ENCODE data around the gene SLC41A1. TPM values are rescaled to one million over a fixed set of nuclear protein-coding genes. Genes with fewer than 3 reads are reported as not detected.

SLC41A1 gene
- total RNA-seq, 3 donors from 2014 or later, result 32.2 to 36.6 (median 32.4) TPM

DNA sequence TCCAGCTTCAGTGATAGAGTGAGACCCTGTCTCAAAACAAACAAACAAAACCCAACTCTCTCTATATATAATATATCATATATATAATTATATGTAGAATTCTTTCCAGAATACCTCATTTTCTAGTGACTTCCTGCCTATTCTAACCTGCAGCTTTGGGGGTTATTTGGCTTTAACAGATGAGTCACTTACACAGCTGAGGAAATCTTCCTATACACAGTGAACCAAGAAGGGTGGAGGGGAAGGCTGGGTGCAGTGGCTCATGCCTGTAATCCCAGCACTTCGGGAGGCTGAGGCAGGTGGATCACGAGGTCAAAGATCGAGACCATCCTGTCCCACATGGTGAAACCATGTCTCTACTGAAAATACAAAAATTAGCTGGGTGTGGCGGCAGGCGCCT lies 47.0 kb downstream of the SLC41A1 start:
- no peak for DNase-seq
- Mint-ChIP-seq H3K36me3 (ENCODE audit: insufficient read depth) (peaks cover 14% of the 10 kb centered on the region), H3K9me3 (no peaks in the 10 kb centered on the region), H3K27me3 (ENCODE audit: low read depth) (no peaks in the 10 kb centered on the region), H3K4me1 (ENCODE audit: low read depth) (peaks cover 16% of the 10 kb centered on the region), H3K4me3 (no peak overlapping the region)
- peak in 1 of 2 donors; percentile 43 for ATAC-seq

DNA sequence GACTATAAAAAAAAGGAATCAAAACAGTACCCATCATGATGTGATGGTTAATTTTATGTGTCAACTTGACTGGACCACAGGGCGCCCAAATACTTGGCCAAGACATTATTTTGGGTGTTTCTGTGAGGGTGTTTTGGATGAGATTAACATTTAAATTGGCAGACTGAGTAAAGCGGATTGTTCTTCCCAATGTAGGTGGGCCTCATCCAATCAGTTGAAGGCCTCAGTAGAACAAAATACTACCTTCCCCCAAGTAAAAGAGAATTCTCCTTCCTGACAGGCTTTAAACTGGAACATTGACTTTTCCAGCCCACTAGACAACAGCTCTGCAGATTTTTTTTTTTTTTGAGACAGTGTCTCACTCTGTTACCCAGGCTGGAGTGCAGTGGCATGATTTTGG lies 48.4 kb downstream of the SLC41A1 start:
- Mint-ChIP-seq H3K4me1 (ENCODE audit: low read depth) (peaks cover 7% of the 10 kb centered on the region), H3K36me3 (ENCODE audit: insufficient read depth) (peaks cover 9% of the 10 kb centered on the region), H3K9me3 (no peaks in the 10 kb centered on the region), H3K4me3 (no peak overlapping the region), H3K27me3 (ENCODE audit: low read depth) (no peaks in the 10 kb centered on the region)
- ATAC-seq (no peak), DNase-seq (no peak)

DNA sequence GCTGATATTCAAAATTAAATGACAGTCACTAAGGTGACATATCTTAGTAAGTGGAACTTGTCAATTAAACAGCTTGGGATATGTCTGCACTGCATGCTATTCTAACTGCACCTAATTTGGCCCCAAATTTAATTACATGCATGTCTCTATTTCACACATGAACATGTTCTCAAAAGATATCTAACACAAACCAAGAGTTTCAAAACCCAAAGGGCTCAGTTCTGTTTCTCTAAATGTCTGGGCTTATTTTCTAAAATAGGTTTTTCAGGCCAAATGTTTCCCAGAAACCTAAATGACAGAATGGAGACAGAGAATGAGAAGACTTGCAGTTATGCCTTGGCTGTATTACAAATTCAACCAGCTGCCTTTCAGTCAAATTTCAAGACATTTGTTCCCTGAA lies 49.0 kb downstream of the SLC41A1 start:
- no peaks in the 10 kb centered on the region for H3K27me3 Mint-ChIP-seq (ENCODE audit: low read depth)
- peaks cover 6% of the 10 kb centered on the region for H3K4me1 Mint-ChIP-seq (ENCODE audit: low read depth)
- no peaks in the 10 kb centered on the region for H3K9me3 Mint-ChIP-seq
- DNase-seq (no peak), ATAC-seq (peak in 1 of 2 donors; percentile 54)
- no peak overlapping the region for H3K4me3 Mint-ChIP-seq
- H3K36me3 Mint-ChIP-seq (ENCODE audit: insufficient read depth), result peaks cover 7% of the 10 kb centered on the region

DNA sequence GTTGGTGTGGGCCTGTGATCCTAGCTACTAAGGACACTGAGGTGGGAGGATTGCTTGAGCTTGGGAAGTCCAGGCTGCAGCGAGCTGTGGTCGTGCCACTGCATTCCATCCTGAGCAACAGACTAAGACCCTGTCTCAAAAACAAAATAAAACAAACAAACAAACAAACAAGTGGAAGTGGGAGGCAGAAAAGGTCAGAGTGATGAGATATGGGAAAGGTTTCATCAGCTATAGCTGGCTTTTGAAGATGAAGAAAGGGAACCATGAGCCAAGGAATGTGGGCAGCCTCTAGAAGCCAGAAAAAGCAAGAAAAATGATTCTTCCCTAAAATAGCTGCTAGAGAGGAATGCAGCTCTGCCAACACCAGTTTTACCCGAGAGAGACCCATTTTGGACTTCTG lies 52.4 kb downstream of the SLC41A1 start:
- no peaks in the 10 kb centered on the region for H3K27me3 Mint-ChIP-seq (ENCODE audit: low read depth)
- no peak for DNase-seq
- H3K36me3 Mint-ChIP-seq (ENCODE audit: insufficient read depth), result peaks cover 6% of the 10 kb centered on the region
- no peak for ATAC-seq
- H3K4me1 Mint-ChIP-seq (ENCODE audit: low read depth), result peaks cover 2% of the 10 kb centered on the region
- H3K9me3 Mint-ChIP-seq, result no peaks in the 10 kb centered on the region
- H3K4me3 Mint-ChIP-seq, result no peak overlapping the region

DNA sequence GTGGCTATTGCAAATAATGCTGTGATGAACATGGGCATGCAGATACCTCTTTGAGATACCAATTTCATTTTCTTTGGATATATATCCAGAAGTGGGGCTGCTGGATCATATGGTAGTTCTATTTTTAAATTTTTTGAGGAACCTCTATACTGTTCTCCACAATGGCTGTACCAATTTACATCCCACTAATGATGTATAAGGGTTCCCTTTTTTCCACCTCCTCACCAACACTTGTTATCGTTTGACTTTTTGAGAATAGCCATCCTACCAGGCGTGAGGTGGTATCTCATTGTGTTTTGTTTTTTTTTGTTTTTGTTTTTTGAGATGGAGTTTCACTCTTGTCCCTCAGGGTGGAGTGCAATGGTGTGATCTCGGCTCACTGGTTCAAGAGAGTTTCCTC lies 56.4 kb downstream of the SLC41A1 start:
- ATAC-seq (no peak), DNase-seq (no peak)
- Mint-ChIP-seq H3K9me3 (no peaks in the 10 kb centered on the region), H3K27me3 (ENCODE audit: low read depth) (no peaks in the 10 kb centered on the region), H3K4me3 (no peak overlapping the region), H3K36me3 (ENCODE audit: insufficient read depth) (peaks cover 4% of the 10 kb centered on the region), H3K4me1 (ENCODE audit: low read depth) (no peaks in the 10 kb centered on the region)

DNA sequence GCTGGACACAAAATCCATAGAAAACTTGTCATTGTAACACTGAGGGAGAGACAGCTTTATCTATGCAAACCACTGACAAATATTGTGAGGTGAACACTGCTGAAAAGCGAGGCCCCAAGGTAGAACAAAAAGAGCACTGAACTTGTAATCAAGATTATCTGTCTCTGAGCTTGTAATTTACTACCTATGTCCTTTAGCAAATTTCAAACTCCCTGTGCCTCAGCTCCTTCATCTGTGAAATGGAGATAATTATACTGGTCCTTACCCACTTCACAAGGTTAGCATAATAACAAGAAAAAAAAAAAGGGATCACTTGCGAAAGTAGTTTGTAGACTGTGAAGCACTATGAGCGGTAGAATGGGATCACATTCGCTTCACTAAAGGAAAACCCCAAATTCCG lies 58.1 kb downstream of the SLC41A1 start:
- no peaks in the 10 kb centered on the region for H3K9me3 Mint-ChIP-seq
- peaks cover 4% of the 10 kb centered on the region for H3K36me3 Mint-ChIP-seq (ENCODE audit: insufficient read depth)
- H3K4me3 Mint-ChIP-seq, result no peak overlapping the region
- H3K4me1 Mint-ChIP-seq (ENCODE audit: low read depth), result peaks cover 8% of the 10 kb centered on the region
- H3K27me3 Mint-ChIP-seq (ENCODE audit: low read depth), result no peaks in the 10 kb centered on the region
- ATAC-seq, result no peak
- DNase-seq, result no peak

DNA sequence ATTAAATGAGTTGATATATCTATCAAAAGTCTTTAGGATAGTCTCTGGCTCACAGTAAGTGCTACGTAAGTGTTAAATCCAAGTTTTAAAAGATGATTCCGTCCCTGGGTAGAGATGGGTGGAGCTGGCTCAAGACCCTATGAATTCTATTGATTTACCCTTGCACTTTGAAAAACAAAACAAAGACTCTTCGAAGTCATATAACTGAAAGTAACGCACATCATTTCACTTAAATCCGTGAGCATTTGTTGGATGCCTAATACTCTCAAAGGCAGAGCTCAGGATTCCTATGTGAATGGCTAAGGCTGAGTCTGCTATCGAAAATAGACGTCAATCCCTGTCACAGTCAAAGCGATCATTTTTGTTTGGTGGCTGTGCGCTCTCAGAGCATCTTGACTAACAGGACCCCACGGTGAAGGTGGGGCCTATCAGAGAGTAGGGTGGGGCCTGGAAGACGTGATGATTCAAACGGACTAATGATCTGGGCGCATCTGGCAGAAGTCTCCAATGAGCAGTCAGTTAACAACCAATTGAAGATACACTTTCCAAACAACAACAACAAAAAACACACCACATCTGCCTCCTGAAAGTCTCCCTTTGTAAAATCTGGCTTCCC lies 61.9 kb downstream of the SLC41A1 start:
- Mint-ChIP-seq H3K4me3 (peak overlapping the region; percentile 89), H3K9me3 (no peaks in the 10 kb centered on the region), H3K4me1 (ENCODE audit: low read depth) (peaks cover 28% of the 10 kb centered on the region), H3K27me3 (ENCODE audit: low read depth) (no peaks in the 10 kb centered on the region), H3K36me3 (ENCODE audit: insufficient read depth) (no peaks in the 10 kb centered on the region)
- DNase-seq, result no peak
- ATAC-seq, result no peak

DNA sequence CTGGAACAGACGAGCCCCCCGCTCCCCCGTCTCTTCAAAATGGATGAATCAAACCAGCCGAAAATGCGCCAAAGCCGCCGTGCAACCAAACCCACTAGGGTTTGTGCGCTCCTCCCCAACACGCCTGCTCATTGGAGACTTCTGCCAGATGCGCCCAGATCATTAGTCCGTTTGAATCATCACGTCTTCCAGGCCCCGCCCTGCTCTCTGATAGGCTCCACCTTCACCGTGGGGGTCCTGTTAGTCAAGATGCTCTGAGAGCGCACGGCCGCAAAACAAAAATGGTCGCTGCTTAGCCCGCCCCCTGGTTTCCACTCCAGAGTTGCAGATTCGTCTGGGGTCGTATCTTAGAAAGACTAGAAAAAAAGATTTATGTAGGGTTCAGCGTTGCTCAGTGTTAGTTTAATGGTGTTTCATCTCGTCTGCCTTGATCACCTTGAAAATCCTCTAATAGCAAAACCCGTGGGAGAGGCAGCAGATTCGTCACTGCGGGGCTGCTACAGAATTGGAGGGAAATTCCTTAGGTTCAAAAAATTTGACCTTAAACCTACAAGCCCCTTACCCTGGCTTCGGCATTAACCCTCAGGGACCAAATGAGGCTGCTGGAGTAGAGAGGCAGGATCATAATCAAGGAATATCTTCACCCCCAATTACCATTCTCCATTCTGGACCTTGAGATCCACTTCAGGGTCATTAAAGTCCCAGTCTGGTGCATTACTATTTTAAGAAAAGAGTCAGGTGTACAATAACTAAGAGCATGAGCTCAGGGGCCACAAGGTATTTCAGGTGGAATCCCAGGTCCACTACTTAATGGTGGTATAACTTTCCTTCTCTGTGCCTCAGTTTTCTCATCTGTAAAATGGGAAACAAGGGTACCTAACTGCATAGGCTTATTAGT lies 62.6 kb downstream of the SLC41A1 start, which contains the start of gene NUCKS1:
TSS of gene NUCKS1 (minus strand) at position 45 of the 898 bp plus-strand sequence. CDS start 209 bp downstream, outside the sequence.
- DNase-seq (peak; percentile 93), ATAC-seq (peak; percentile 85 to 86)
- H3K36me3 Mint-ChIP-seq (ENCODE audit: insufficient read depth), result no peaks in the 10 kb centered on the region
- H3K27me3 Mint-ChIP-seq (ENCODE audit: low read depth), result no peaks in the 10 kb centered on the region
- no peaks in the 10 kb centered on the region for H3K9me3 Mint-ChIP-seq
- H3K4me3 Mint-ChIP-seq, result peak within 1 kb of the TSS; percentile 94
- H3K4me1 Mint-ChIP-seq (ENCODE audit: low read depth), result peaks cover 31% of the 10 kb centered on the region

DNA sequence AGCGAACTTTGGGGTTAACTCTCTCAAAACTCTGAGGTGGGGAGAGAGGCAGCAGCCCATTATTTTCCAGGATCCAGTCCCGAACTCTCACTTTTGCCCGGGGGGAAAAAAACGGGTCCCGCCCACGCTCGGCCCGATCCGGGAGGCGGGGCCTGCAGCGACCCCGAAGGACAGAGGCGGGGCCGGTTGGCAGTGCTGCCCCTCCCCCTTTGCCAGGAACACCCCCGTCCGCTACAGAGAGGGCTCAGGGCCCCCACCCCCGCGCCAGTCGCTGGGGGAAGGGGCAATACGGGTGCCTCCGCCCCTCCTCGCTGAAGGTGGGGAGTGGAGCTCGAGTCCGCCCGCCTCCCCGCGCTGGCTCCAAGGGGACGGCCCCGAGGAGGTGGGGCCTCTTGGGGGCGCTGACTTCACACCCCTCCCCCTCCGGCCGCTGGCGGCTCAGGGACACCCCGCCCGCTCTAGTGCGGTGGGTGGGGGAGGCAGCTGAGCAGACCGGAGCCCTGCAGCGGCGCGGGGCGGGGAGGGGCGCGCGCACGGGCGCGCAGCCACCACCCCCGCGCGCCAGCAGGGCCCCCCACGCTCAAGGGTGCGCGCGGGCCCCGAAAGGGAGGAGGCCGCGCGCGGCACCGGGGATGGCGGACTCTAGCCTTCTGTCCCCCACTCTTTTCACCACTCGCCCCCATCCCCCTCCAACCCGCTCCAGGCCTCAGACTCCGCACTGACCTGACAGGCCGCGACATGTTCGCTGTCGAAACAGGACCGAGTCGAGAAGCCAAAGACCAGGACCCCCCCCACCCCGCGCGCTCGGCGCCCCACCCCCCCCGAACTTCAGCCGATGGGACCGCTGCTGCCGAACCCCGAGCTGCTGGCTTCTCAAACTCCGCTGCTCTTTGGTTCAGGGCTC lies 63.5 kb downstream of the SLC41A1 start:
- DNase-seq (peak; percentile 93), ATAC-seq (peak; percentile 85)
- Mint-ChIP-seq H3K27me3 (ENCODE audit: low read depth) (no peaks in the 10 kb centered on the region), H3K4me1 (ENCODE audit: low read depth) (peaks cover 34% of the 10 kb centered on the region), H3K9me3 (no peaks in the 10 kb centered on the region), H3K4me3 (peak overlapping the region; percentile 94), H3K36me3 (ENCODE audit: insufficient read depth) (no peaks in the 10 kb centered on the region)

DNA sequence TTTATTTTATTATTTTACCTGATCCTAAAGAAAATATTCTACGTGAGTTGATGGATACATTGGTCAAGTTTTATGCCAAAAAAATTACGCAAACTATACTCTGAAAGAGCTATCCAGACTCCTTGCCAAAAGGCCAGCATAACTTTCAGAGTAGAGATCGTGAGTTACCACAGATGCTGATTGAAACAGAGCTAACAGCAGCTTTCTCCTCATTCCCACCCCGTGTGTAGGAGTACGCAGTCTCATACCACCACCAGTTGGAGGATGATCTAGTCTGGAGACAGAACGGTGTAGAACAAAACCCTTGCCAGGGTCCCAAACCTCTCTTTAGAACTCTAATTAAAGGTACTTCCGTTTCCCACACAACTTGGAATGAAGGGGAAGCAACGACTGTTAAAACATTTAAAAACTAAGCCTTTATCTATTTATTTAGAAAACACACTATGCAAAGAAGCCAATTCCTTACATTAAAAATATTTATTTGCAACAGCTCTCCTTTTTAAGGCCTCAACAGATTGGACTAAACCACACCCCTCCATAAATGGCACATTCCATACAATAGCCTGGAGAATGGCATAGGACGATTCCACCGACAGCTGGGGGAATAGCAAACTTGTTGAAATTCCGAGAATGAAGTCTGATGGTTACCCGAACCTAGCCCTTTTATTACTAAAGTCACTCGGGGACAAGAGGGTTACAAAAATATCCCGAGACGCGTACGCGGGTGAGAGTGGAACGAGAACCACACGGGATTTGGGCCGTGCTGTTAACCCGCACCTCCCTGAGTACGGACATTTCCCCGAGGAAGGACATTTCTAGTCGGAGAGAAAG lies 64.4 kb downstream of the SLC41A1 start:
- peaks cover 41% of the 10 kb centered on the region for H3K4me1 Mint-ChIP-seq (ENCODE audit: low read depth)
- H3K4me3 Mint-ChIP-seq, result peak overlapping the region; percentile 94

DNA sequence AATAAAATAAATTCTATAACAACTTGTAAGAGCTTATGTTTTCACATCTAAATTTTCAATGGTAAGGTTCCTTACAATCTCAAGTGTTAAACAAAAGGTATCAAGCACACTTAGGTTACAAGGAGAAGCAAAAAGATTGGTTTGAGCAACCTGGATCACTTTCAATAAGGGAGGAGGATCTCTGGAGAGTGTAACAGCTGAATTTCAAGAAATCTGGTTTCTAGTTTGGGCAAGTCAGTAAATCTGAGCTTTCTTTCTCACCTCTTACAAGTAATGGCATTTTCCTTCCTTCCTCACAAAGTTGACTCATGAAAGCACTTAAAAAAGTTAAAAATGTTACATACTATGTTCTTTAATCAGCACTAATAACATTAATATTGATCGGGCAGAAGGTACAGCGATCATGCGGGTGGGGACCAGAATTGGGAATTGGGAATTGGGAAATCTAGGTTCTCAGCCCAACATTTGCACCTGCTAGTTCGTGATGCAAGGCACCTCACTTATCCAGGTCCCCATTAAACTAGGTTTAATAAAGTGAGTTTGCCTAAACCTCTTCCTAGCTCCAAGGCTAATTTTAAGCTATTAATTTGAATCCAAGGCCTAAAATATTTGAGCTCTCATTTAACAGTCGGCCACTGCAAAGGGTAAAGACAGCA lies 66.1 kb downstream of the SLC41A1 start:
- Mint-ChIP-seq H3K4me1 (ENCODE audit: low read depth) (peaks cover 52% of the 10 kb centered on the region), H3K36me3 (ENCODE audit: insufficient read depth) (no peaks in the 10 kb centered on the region), H3K27me3 (ENCODE audit: low read depth) (no peaks in the 10 kb centered on the region), H3K9me3 (no peaks in the 10 kb centered on the region), H3K4me3 (peak overlapping the region; percentile 45)
- ATAC-seq, result no peak
- no peak for DNase-seq

More for the DNA sequence above, 64.4 kb downstream of the SLC41A1 start:
- no peaks in the 10 kb centered on the region for H3K27me3 Mint-ChIP-seq (ENCODE audit: low read depth)
- H3K36me3 Mint-ChIP-seq (ENCODE audit: insufficient read depth), result no peaks in the 10 kb centered on the region
- ATAC-seq (peak; percentile 6 to 8), DNase-seq (no peak)
- no peaks in the 10 kb centered on the region for H3K9me3 Mint-ChIP-seq

DNA sequence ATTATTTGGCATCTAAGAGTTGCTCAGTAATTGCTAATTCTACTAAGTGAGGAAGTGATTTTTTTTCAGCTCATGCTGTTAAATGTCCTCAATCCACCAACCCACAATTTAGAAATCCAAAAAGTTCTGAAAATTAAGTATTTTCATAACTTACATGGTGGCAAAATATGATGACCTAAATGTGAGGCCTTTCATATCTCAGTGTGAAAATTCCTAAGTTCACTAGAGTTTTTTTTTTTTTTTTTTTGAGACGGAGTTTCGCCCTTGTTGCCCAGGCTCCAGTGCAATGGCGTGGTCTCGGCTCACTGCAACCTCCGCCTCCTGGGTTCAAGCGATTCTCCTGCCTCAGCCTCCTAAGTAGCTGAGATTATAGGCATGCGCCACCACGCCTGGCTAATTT lies 68.6 kb downstream of the SLC41A1 start:
- no peaks in the 10 kb centered on the region for H3K27me3 Mint-ChIP-seq (ENCODE audit: low read depth)
- no peaks in the 10 kb centered on the region for H3K9me3 Mint-ChIP-seq
- DNase-seq, result no peak
- no peaks in the 10 kb centered on the region for H3K36me3 Mint-ChIP-seq (ENCODE audit: insufficient read depth)
- peaks cover 50% of the 10 kb centered on the region for H3K4me1 Mint-ChIP-seq (ENCODE audit: low read depth)
- no peak for ATAC-seq
- H3K4me3 Mint-ChIP-seq, result no peak overlapping the region

DNA sequence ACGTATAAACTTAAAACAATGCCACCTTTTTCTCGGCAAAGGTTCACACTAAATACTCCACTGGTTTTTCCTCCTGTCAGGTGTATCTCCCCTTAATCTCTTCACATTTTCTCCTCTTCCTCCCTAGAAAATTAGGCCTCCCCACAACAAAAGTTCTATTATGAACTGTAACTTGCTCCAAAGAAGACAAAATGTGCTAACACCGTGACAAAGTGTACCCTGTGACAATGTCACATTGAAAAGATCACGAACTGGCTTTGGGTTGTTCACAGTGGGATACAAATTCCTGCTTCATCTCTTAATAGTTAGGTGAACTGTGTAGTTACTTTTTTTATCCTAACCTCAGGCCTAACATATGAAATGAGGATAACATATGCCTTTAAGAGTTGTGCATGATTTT lies 69.0 kb downstream of the SLC41A1 start:
- Mint-ChIP-seq H3K27me3 (ENCODE audit: low read depth) (no peaks in the 10 kb centered on the region), H3K4me3 (no peak overlapping the region), H3K4me1 (ENCODE audit: low read depth) (peaks cover 53% of the 10 kb centered on the region), H3K9me3 (no peaks in the 10 kb centered on the region), H3K36me3 (ENCODE audit: insufficient read depth) (peaks cover 3% of the 10 kb centered on the region)
- no peak for DNase-seq
- no peak for ATAC-seq

Data from activated T-cell treated with anti-CD3 and anti-CD28 coated beads, Interleukin-2, amount 50 U/mL, for 4 hours (primary cell).